NCI-H2029 (cell line): ENCODE results near the gene SGSM2.
A peak's percentile ranks its signal among the peaks of the same experiment; 100 is the strongest.

Experiments used
- DNase-seq: peaks from one replicate; lab custom pipeline; 2025; lab: John Stamatoyannopoulos, UW

The SGSM2 gene

DNA sequence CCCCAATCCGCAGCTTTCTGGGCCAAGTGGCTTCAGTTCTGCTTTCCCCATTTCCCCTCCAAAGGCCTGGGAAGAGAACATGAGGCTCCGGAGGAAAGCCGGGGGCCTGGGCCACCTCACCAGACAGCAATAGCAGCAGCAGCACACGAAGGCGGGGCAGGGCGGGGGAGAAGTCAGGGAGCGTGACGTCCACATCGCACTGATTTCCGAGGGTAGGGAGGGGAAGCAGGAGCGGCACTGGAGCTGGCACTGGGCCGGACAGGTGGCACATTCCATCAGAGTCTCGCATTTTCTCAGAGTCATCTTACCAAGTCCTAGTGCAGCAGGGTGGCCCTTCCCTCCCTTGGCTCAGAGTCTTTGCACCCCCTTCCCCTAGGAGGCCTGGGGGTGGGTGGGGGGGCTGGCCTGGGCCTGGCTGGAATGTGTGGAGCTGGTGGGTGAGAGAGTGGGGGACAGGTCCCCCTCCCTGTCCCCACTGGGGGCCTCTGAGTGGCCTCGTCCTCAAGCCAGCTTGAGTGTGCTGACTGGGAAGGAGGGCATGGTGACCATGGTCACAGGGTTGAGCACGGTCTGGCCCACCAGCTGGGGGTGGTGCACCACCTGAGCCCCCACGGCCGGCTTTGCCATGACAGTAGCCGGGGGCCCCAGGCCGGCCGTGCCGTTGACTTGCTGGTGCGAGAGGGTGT is 49.2 kb downstream of the SGSM2 start:
- no peak for DNase-seq

GRCh38 chr17:2387086-2388019 is 50.1 kb downstream of the SGSM2 start:
- DNase-seq, result no peak

GRCh38 chr17:2388020-2388682 is 50.9 kb downstream of the SGSM2 start:
- DNase-seq, result no peak

DNA sequence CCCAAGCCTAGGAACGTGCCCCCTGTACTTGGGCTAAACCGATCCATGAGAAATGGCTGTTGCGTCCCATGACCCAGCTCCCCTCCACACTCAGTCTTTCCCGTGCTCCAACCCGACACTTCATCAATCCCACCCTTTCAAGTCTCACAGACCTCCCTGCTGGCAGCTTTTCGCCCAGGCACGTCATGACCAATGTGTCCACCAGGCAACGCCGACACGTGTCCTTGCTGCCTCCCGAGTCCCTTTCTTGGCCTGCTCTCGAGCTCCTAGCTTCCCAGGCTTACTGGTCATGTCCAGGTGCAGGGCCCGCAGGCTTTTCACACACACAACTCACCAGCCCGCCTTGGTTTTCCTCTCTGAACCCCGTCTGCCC is 51.4 kb downstream of the SGSM2 start:
- no peak for DNase-seq

- DNase-seq, result no peak
Observed at GRCh38 chr17:2390199-2390836, 53.0 kb downstream of the SGSM2 start.

- DNase-seq, result no peak
Observed at GRCh38 chr17:2391597-2392251, 54.4 kb downstream of the SGSM2 start.

DNA sequence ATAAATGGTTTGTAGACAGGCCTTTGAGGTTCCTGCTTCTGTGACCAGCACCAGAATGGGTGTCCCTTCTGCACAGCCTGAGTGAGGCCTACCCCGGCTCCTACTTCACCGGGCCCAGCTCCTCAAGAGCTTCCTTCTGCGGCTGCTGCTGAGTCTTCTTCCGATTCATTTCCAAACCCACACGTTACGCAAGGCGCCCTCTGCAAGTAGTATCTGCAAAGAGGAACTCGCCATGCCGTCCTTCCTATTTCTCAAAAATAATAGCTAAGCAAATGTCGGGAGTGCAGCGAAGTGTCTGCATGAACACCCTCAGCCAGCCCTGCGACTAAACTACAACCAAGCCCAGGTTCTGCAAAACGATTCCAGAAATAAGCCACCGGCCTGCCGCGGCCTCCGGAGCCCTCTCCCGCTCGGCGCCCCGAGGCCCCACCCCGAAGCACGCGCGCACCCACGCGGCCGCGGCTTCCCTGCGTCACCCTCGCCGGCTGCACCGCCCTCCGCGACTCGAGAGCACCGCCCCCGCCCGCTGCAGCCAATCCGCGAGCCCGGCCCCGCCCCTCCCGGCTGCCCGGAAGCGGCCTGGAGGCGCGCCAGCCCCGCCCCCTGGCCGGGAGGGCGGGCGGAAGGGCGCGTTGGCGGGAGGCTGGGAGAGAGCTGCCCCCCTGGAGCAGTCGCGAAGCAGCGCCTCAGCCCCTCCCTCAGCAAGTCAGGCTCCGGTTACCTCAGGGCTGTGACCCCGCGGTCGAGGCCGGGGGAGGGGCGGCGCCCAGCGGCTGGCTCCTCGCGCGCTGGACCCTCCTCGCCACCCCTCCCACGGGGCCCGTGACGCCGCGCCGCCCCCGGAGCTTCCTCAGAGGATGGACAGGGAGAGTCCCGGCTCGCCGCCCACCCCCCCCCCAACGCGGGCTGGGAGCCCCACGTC is 55.2 kb downstream of the SGSM2 start:
- DNase-seq, result peak; percentile 69

- DNase-seq, result peak; percentile 53
Observed at GRCh38 chr17:2393174-2393953, 56.1 kb downstream of the SGSM2 start.

DNA sequence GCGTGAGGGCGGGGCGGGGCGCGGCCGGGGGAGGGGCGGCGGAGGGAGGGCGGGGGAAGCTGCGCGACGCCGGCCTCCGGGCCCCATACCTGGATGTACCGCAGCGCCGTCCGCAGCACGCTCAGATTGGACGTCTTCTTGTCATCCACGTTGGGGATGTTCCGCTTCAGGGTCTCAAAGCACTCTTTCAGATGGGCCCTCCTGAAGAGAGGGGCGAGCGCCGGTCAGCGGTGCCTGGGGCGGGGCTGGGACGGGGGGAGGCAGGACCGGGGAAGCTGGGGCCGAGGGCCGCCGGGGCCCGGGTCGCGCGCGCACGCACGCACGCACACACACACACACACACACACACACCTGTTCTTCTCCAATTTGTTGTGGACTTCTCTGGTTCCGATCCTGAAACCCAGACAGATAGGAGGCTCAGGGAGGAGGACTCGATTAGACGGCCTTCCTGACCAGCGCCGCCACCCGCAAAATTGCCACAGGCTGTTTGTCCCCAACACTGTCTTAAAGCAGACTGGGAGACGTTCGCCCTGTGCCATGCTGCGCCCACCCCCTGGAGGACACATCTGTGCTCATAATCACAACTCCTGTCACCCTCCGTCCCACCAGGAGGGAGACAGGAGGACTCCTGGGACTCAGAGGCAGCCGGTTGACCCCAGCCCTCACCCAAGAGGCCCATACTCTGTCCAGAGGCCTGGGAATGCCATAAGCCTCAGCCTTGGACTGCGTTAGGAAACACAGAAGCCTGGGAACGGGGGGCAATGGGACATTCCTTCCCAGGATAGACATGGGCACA is 56.9 kb downstream of the SGSM2 start:
- DNase-seq, result no peak

DNA sequence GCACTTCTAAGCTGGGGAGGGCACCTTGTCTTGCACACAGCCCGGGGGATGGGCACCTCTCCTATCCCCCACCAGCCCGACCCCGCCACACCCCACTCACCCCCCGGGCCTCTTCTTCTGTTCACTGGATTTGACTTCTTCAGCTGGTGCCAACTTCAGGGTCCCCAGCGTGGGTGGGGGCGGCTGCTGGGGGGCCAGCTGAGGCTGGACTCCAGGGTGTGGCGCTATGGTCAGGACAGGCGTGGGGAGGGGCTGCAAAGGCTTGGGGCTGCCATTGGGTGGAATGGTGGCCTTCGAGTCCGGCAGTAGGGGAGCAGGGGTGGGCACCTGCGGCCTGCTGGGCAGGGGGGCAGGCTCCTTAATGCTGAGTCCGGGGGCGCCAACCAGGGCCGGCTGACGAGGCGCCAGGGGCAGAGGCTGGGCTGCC is 57.5 kb downstream of the SGSM2 start:
- DNase-seq, result no peak

GRCh38 chr17:2395258-2396181 is 58.2 kb downstream of the SGSM2 start:
- DNase-seq, result peak; percentile 22

DNA sequence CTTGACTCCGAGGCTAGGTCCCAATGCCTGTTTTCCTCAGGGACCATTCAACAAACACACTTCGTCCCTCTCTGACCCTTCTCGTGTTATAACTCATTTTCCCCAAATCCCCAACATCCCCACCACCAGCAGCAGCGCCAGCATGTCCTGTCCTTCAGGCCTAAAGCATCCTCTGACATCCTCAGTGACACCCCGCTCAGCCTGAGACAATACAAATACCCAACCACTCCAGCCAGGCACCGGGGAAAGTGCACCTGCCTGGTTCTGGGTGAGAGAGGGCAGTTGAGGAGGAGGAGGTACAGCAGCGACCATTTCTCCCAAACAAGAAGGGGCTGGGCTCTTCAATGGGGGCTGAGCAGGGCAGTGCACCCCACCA is 58.9 kb downstream of the SGSM2 start:
- no peak for DNase-seq

DNA sequence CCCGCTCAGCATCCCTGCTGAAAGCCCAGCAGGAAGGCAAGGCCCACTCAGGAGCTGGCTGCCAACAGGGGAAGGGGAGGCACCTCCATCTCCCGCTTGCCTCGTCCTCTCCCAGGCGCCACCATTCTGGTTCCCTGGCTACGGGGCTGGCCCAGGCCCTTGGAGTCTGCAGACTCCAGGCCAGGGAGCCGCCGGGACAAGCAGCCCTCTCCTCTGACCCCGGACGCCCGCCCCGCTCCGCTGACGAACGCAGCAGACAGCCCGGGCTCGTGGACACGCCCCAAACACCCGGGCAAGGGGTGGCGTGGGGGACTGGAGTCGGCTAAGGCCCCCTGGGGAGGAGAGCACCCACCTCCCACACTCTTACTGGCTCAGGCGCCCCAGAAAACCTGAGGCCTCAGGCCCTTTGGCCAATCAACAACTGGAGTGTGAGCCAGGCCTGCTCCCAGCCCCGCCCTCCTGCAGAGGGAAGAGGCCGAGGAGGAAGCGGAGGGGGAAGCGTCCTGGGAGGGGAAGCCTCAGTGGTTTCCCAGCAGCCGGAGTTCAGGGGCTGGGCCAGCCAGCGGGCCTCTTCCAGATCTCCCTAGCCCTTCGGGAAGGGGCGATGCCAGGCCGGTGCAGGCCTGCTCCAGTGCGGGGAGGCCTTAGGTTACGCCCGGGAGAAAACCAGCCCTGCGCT is 59.4 kb downstream of the SGSM2 start:
- DNase-seq, result peak; percentile 16

DNA sequence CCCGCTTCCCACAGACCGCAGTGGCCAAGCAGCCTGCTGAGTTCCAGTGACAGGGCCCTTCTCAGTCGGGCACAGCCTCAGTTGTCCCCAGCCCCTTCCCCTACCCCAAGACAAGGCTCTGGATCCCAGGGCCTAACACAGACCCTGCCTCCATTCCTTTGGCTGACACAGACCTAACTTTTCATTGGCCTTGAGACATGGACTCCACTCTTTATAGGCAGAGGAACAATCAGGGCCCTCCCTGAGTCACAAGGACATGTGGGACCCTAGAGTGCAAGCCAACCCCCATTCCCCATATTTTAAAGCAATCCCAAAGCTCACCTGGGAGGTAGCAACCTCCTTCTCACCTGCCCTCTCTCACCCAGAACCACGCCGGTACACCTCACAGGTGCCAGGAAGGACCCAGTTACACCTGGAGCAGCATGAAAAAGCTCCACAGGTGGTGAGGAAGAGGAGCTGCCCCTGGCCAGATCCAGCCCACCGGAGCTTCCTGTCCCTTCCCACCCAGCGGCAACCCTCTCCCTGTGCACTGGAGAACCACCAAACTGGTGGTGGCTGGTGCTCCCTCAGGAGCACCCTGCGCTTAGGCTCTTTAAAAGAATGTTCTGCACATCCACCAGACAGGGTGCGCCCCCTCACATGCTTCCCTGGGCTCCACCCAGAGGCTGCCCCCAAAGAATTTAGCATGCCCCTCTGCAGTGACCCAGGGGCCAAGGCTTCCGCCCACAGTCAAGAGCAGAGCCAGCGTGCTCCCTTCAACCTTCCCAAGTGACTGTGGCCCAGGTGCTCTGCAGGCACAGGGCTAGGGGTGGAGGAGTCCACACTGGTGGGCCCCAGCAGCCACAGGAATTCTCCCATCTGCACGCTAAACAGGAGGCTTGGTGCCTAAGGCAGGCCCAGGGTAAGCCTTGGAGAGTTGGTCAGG is 60.2 kb downstream of the SGSM2 start:
- no peak for DNase-seq

- DNase-seq, result no peak
Observed at GRCh38 chr17:2398182-2398581, 60.9 kb downstream of the SGSM2 start.
